COLO668 (cell line): Measurements from ENCODE around the gene SH3RF2.
"Not testable (repeated sequence)": the region's sequence is repeated elsewhere in the genome, so short reads cannot be mapped to it uniquely, and the experiment has no call there.

Experiments
- DNase-seq: peaks from one replicate; lab custom pipeline; 2025; ENCODE audit not compliant: unreplicated experiment; lab: John Stamatoyannopoulos, UW

The SH3RF2 gene

DNA sequence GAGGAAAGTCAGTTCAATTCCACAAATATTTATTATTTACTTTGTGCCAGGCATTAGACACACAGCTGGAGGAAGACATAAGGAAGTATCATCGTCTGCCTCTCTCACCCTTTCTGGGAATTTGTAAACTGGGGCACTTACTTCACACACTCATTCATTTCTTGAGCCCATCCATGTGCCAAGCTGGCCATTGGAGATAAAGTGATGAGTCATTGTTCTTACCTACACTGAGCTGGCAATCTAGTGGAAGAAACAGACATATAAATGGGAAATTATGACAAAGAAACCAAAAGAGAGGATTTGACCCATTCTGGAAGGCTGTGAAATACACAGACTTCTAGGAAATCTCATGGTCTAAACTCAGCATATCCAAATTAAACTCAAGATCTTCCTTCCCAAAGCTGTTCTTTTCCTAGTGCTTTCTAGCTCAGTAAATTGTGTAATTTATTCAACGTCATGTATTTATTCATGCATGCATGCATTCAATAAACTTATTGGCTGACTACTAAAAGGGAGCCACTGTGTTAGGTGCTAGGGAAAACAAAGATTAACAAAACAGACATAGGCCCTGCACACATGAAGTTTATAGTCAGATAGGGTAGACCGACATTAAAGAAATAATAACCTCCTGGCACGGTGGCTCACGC is 65.3 kb downstream of the SH3RF2 start:
- DNase-seq = no peak

DNA sequence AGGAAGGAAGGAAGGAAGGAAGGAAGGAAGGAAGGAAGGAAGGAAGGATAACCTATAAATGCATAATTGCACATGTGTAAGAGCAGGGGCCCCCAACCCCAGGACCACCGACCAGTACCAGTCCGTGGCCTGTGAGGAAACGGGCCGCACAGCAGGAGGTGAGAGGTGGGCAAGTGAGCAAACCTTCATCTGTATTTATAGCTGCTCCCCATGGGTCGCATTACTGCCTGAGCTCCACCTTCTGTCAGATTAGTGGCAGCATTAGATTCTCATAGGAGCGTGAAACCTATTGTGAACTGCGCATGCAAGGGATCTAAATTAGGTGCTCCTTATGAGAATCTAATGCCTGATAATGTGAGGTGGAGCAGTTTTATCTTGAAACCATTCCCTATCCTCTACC is 66.1 kb downstream of the SH3RF2 start:
- DNase-seq = no peak

DNA sequence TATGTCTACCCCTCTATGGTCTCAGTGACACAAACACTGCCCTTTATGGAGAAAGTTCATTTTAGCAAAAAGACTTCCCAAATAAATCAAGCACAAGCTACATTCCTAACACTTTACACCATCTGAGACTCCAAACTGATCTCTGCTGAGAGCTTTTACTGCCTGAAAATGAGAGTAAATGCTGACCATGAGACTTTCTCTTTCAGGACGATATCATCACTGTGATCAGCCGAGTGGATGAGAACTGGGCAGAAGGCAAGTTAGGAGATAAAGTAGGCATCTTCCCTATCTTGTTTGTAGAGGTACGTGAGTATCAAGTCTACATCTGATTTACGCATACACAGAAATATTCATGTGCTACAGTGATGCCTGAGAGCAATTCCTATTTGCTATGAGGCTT is 67.5 kb downstream of the SH3RF2 start:
- no peak for DNase-seq

DNA sequence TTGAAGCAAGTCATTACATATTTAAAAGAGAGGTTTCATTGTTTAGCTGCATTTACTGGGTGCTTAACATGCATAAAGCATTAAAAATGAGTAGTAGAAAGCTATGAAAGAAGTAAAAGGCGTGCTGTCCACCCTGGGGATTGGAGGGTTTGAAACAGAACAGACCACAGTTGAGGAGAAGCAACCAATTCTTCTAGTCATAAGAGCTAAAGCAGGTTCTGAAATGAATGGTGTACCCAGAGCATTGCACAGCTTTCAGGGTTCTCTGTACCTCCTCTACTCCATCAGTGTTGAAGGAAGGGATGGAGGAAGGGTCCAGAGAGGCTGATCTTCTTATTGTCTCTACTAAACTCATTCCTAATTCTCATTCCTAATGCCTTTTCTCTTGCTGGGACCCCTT is 68.9 kb downstream of the SH3RF2 start:
- DNase-seq = no peak

DNA sequence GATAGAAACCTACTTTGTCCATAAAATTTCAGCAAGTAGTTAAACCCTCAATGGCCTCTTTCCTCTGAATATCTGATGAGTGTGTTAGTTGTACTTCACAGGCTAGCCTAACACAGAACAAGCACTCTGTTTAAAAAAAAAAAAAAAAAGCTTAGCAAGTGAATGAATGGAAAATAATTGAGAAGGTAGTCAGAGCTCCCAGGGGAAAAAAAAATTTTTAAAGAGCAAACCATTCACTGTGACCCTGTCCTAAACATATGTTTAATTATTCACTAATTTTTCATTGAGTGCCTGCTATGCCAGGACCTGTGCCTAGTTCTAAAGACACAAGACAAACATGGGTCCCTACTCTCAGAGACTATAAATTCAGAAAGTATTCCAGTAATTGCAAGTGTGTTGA is 69.3 kb downstream of the SH3RF2 start:
- DNase-seq = no peak

DNA sequence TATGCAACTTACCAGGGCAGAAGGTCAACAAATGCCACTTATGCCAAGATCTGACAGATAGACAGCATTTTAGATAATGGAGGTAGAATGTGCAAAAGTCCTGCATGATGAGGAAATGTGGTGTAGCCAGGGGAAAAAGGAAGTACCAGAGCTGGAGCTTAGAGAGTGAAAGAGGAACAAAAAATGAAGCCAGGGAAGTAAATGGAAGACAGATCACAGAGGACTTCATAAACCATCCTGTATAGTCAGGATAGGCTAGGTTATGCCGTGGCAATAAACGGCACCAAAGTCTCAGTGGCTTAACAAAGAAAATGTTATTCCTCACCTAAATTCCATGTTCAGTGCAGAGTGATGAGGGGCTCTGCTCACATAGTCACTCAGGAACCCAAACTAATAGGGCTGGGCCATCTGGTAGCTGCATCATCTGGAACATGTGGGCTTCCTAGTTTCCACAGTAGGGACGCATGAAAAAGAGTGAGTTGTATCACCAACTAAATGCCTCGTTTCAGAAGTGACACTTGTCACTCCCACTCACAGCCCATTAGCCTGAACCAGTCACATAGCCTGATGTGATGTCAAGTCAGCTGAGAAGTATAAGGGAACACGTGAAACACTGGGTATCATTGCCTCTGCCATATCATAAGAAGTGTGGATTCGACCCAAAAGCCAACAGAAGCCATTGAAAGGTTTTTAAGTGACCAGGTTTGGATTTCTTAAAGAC is 70.3 kb downstream of the SH3RF2 start:
- DNase-seq = no peak

DNA sequence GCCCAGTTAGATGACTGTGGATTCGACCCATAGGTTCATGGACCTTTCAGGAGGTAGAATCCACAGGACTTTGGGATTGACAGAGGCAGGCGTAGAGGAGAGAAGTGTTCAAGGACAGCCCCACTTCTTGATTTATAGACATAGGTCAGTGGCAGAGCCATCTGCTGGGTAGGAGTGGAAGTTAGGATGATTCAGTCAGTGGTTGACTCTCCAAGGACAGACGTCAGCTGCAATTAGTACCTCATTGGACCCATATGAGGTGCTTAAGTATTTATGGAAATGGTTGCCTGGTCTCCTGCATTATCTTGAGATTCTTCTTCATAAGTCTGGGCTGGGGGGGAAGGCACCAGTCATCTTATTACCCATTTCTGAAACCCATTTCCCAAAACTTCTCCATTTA is 70.9 kb downstream of the SH3RF2 start:
- no peak for DNase-seq

DNA sequence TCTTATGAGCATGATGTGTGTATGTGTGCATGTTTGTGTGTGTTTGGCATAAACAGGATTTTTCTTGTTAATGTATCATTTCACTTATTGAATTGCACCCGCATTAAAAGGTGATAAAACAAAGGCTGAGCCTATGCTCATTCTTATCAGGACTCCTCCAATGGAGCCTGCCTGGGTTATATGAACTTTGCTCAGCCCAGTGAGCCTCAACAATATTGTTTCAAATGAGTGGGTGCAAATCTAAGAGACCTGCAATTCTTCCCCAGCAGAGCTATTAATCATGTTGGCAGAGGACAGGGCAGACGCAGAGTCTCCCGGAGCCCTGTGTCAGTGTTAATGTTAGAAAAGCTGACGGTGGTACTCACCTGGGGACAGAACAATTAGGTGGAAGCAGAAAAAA is 71.6 kb downstream of the SH3RF2 start:
- no peak for DNase-seq

DNA sequence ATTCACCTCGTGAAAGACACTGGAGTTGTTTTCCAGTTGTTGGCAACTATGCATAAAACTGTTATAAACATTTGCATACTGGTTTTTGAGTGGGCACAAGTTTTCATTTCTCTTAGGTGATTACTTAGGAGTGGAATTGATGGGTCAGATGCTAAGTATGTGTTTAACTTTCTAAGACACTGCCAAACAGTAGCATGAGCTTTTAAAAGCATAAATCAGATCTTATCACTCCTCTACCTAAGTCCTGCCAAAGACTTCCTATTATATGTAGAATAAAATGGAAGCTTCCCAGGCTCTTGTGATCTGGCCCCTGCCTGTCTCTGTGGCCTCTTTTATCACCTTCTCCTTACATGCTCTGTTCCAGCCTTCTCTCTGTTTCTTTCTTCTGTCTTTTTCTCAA is 72.6 kb downstream of the SH3RF2 start:
- no peak for DNase-seq

DNA sequence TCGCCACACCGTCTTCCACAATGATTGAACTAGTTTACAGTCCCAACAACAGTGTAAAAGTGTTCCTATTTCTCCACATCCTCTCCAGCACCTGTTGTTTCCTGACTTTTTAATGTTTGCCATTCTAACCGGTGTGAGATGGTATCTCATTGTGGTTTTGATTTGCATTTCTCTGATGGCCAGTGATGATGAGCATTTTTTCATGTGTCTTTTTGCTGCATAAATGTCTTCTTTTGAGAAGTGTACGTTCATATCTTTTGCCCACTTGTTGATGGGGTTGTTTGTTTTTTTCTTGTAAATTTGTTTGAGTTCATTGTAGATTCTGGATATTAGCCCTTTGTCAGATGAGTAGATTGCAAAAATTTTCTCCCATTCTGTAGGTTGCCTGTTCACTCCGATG is 74.1 kb downstream of the SH3RF2 start:
- DNase-seq = not testable (repeated sequence)

DNA sequence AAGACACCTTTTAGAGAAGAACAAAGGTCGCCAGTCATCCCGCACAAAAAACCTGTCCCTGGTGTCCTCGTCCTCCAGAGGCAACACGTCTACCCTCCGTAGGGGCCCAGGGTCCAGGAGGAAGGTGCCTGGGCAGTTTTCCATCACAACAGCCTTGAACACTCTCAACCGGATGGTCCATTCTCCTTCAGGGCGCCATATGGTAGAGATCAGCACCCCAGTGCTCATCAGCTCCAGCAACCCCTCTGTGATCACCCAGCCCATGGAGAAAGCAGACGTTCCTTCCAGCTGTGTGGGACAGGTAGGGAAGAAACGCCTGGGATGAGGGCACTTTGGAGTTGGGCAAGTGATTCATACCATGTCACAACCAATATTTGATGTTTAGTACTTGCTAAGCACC is 77.4 kb downstream of the SH3RF2 start:
- no peak for DNase-seq

DNA sequence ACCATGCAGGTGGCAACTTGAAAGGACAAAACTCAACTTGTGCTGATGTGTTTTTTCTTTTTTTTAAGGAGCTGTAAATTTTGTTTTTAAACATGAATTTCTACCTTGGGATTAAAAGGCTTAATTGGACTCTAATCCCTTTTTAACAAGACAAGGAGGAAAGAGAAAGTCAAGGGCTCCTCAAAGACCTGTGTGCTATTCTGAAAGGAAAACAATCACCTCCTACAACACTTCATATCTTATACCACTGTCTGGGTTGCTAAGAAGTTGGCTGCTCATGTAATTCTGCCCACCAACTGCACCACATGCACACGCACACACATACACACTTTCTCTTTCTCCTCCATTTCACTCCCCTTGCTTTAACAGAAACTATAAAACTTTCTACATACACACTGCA is 78.6 kb downstream of the SH3RF2 start:
- no peak for DNase-seq

DNA sequence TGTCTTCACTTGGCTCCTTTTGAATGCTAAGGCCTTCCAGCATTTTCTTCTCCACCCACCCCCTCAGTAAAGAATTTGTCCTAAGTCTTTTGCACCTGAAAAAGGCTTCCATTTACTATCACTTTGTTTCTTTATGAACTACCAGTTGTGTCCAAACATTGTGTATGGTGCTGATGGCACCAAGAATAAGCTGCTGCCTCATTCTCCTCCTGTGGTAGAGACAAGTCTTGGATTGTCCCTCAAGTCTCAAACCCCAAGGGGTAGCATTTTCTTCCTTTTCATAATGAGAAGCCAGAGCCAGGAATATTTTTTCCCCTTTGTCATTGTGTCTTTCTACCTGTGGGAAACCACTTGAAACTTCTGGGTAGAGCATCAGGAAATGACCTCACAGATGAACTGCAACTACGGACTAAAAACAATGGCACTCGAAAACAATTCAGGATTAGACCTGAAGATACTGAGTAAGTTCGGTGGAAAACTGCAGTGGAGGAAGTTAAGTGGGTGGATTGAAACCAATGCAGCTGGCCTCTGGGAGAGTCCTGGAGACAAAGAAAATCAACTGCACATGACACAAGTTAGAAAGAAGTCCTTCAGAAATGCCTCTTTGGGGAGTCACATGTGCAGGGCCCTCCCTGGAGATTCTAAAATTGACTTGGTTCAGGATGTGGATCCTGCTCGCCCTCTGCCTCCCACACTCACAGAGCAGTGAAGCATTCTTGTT is 80.5 kb downstream of the SH3RF2 start:
- DNase-seq = no peak

DNA sequence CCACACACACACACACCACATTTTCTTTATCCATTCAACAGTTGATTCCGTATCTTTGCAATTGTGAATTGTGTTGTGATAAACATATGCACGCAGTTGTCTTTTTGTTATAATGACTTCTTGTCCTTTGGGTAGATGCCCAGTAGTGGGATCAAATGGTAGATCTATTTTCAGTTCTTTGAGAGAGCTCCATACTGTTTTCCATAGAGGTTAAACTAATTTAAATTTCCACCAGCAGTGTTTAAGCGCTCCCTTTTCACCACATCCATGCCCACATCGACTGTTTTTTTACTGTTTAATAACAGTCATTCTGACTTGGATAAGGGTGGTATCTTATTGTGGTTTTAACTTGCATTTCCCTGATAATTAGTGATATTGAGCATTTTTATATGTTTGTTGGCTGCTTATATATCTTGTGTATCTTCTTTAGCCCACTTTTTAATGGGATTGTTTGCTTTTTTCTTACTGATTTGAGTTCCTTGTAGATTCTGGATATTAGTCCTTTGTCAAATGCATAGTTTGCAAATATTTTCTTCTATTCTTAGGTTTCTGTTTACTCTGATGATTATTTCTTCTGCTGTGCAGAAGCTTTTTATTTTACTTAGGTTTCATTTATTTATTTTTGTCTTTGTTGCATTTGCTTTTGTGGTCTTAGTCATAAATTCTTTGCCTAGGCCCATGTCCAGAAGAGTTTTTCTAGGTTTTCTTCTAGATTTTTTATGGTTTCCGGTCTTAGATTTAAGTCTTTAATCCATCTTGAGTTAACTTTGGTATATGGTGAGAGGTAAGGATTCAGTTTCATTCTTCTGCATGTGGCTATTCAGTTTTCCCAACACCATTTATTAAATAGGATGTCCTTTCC is 82.4 kb downstream of the SH3RF2 start:
- DNase-seq = no peak

DNA sequence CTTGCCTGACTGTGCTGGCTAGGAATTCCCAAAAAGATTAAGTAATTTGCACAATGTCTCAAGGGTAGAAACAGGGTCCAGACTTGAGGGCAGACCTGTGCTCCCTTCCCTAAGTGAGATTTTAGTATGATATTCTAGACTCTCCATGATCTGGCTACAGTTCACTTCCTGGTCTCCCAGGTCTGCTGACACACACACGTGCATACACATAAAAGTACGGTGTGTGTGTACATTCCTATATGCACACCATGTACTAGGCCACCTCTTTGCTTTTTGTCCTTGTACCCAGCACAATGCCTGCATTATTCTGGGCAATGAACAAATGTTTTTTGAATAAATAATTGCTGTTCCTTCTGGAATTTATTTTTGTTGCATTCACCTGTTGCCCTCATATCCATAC is 83.7 kb downstream of the SH3RF2 start:
- DNase-seq = no peak

DNA sequence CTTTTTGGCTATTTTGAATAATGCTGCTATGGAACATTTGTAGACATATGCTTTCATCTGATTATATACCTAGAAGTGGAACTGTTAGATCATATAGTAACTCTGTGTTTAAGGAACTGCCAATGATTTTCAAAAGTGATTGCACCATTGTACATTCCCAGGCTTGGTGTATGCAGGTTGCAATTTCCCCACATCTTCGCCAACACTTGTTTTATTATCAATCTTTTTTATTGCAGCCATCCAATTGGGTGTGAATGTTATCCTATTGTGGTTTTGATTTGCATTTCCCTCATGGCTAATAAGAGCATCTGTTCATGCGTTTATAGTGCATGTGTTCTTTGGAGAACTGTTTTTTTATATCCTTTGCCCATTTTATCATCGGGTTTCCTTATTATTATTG is 87.7 kb downstream of the SH3RF2 start:
- DNase-seq = no peak

DNA sequence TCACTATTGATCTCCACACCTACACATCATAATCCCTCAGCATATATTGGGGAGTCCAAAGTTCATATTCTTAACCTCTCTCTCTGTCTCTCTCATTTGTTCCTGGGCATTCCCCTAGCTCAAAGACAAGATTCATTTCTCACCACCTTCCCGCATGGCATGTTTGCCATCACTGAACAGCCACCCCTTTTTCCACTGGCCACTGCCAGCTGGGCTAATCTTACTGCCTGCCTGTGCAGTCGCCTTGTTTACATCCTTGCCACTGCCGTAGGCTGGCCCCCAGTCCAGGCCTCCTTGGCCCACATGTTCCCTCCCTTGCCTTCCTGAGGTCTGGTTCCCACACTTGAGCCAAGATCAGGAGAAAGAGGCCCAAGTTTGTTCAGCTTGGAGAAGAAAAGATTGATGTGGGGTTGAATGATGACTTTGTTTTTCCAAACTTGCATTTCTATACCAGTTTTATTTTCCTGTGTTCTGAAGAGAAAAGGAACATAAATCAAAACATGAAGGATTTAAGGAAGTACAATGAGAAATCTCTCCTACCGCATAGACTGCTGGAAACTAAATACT is 88.8 kb downstream of the SH3RF2 start:
- no peak for DNase-seq

DNA sequence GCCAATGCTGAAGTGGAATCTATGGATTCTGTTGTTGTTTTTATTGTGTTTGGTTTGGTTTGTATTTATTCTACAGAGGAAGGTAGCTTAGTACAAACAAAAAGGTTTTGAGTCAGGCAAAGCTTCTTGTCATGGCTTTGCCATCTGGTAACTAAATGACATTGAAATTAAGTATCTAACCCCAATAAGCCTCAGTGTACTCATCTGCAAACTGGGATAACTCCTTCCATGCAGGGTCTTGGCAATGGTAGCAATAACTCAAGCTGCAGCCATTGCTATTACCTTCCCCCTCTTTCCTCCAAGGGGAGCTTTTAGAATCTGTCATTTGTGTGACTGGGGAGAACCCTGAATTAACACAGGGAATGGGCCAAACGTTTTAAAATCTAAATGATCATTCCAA is 89.3 kb downstream of the SH3RF2 start:
- no peak for DNase-seq

DNA sequence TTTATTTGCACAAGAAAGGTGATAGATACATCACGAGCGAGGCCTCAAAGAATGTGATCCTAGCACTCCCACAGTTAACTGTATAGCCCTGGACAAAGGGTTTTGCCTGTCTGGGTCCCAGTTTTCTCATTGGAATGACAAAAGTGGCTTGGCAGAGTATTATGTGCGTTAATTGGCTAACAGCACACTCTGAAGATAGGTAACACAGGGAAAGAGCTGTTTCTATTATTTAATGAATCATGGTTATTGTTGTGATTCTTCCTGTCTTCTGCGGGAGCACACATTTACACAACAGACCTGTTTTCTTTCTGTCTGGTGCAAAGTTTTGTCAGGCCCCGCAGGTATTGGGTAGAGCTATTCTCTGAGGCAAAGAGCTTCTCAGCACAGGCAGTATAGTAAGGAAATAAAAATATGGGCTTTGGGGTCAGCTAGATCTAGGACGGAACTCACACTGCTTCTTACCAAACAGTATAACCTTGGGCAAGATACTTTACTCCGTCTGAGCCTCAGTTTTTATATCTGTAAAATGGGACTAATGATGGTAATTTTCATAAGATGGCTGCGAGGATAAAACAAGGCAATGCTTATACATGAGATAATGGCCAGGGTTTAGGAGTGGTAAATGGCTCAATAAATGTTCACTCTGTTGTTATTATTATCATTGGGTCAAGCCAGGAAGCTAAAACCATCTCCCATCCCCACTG is 90.1 kb downstream of the SH3RF2 start:
- DNase-seq = no peak

DNA sequence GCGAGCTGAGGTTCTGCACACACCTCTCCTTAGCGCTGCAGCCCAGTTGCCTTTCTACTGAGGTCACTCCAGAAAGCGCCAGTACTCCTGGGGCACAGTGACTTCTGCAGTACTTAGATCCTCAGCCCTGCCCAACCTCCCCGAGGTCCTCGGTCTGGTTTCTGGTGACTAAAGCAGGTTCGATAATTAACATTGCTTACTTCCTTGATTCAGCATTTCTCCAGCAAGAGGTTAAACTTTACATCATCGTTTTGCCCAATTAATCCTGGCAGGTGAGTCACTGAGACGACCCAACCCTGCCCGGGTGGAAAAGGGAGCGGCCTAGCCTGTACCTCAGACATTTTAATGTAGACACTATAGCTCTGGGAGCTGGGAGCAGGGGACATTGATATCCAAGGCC is 91.4 kb downstream of the SH3RF2 start:
- DNase-seq = peak; percentile 12

DNA sequence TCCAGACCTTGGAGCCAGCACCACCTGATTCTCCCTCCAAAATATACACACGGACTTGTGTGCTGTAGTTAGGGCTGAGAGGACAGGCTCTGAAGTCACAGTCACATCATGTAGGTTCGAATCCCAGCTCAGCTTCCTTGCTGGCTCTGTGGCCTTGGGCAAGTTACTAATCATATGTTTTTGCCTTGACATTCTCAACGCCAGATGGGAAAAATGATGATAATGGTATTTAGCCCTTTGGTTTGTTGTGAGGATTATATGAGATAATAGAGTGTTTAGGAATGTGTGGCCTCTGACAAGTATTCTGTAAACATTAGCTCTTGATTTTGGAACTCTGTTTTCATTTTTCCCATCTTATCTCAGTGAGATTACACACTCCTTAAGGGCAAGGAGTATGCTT is 96.5 kb downstream of the SH3RF2 start:
- no peak for DNase-seq
